HEK293 (cell line): ENCODE measurements around the gene ZFP57.

ENCODE experiments used
- CTCF ChIP-seq: fragments of 450-650 bp; formaldehyde crosslinking; IDR thresholded peaks from 2 replicates; pipeline ENCODE4 v1.5.1; 2016; ENCODE audit warnings: missing biosample characterization, missing genetic modification characterization
- PRDM1 ChIP-seq: fragments of 450-650 bp; formaldehyde crosslinking; IDR thresholded peaks from 2 replicates; pipeline ENCODE4; 2016; ENCODE audit warnings: missing biosample characterization, missing genetic modification characterization
- PRDM10 ChIP-seq: fragments of 450-650 bp; formaldehyde crosslinking; IDR thresholded peaks from 2 replicates; pipeline ENCODE4 v1.5.1; 2016; ENCODE audit warnings: missing biosample characterization, missing genetic modification characterization
- TSHZ1 ChIP-seq: fragments of 450-650 bp; formaldehyde crosslinking; IDR thresholded peaks from 2 replicates; pipeline ENCODE4 v1.5.1; 2016; ENCODE audit warnings: missing biosample characterization, missing genetic modification characterization, borderline replicate concordance
- YY1 ChIP-seq: fragments of 450-650 bp; formaldehyde crosslinking; IDR thresholded peaks from 2 replicates; pipeline ENCODE4 v1.5.1; 2018; ENCODE audit warnings: missing biosample characterization, missing genetic modification characterization
- ZBTB1 ChIP-seq: fragments of 450-650 bp; formaldehyde crosslinking; IDR thresholded peaks from 2 replicates; pipeline ENCODE4 v1.5.1; 2016; ENCODE audit warnings: missing biosample characterization, missing genetic modification characterization
- ZNF174 ChIP-seq: fragments of 450-650 bp; formaldehyde crosslinking; IDR thresholded peaks from 2 replicates; pipeline ENCODE4 v1.5.0; 2017; ENCODE audit warnings: missing biosample characterization, mild to moderate bottlenecking, missing genetic modification characterization
- ZNF221 ChIP-seq: fragments of 450-650 bp; formaldehyde crosslinking; IDR thresholded peaks from 2 replicates; pipeline ENCODE4 v1.5.1; 2017; ENCODE audit warnings: missing biosample characterization, missing genetic modification characterization, borderline replicate concordance
- ZNF335 ChIP-seq: fragments of 450-650 bp; formaldehyde crosslinking; conservative IDR thresholded peaks from 2 replicates; pipeline ENCODE4 v1.5.1; 2016; ENCODE audit warnings: missing biosample characterization, missing genetic modification characterization
- ZNF473 ChIP-seq: fragments of 450-650 bp; formaldehyde crosslinking; IDR thresholded peaks from 2 replicates; pipeline ENCODE4 v1.5.1; 2017; ENCODE audit warnings: missing biosample characterization, missing genetic modification characterization
- ZNF571 ChIP-seq: fragments of 450-650 bp; formaldehyde crosslinking; IDR thresholded peaks from 2 replicates; pipeline ENCODE4 v1.5.0; 2017; ENCODE audit warnings: missing biosample characterization, missing genetic modification characterization
- ZNF660 ChIP-seq: fragments of 450-650 bp; IDR thresholded peaks from 2 replicates; pipeline ENCODE4 v1.5.1; 2018; ENCODE audit warnings: missing biosample characterization, mild to moderate bottlenecking, missing genetic modification characterization
- TF ChIP-seq, protein P1 (sequence below): fragments of 450-650 bp; formaldehyde crosslinking; IDR thresholded peaks from 2 replicates; pipeline ENCODE4 v1.5.1; 2016; ENCODE audit warnings: missing biosample characterization, missing genetic modification characterization

DNA sequence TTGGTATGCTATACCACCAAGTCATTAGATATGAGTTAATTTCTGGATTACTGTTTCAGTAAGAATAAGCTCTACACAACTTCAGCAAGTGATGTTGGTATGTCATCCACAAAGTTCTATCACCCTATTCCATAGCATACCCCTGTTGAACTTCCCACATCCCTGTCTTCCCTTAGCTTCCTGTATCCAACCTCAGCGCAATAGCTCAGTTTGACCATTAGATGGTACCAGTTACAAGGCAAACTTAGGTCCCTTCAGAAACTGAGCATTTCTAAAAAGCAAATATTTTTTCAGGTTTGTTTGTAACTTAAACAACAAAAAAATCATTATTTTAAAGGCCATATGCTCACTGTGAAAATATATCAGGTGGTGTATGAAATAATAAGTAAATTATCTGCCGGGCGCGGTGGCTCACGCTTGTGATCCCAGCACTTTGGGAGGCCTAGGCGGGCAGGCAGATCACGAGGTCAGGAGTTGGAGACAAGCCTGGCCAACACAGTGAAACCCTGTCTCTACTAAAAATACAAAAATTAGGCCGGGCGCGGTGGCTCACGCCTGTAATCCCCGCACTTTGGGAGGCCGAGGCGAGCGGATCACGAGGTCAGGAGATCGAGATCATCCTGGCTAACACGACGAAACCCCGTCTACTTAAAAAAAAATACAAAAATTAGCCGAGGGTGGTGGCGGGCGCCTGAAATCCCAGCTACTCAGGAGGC, 32.9 kb downstream of the ZFP57 start:
- TF ChIP-seq CTCF (tag by site-specific recombination) (peak; percentile 22; the same call in 1 of the 2 replicates), ZNF221 (no peak), PRDM10 (tag by site-specific recombination) (no peak), TSHZ1 (tag by site-specific recombination) (no peak), PRDM1 (tag by site-specific recombination) (no peak), ZNF473 (no peak), ZNF174 (tag by site-specific recombination) (no peak), ZNF660 (no peak), YY1 (tag by site-specific recombination) (no peak), ZNF335 (tag by site-specific recombination) (peak; percentile 33; the same call in 1 of the 2 replicates), ZBTB1 (no peak), ZNF571 (no peak)
- TF ChIP-seq, protein P1, sequence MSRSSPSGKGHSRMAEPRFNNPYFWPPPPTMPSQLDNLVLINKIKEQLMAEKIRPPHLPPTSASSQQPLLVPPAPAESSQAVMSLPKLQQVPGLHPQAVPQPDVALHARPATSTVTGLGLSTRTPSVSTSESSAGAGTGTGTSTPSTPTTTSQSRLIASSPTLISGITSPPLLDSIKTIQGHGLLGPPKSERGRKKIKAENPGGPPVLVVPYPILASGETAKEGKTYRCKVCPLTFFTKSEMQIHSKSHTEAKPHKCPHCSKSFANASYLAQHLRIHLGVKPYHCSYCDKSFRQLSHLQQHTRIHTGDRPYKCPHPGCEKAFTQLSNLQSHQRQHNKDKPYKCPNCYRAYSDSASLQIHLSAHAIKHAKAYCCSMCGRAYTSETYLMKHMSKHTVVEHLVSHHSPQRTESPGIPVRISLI (tag by site-specific recombination) = no peak
